Activated CD4-positive, alpha-beta T cell treated with anti-CD3 and anti-CD28 coated beads for 24 hours (primary cell): ENCODE measurements around the gene RAD51AP1.

Experiments
- DNase-seq, 2 donors: peaks; one replicate each; pipeline ENCODE4 v3.0.0-alpha.2; 2020; ENCODE audit warnings: low read depth in 2 of 2

Gene RAD51AP1

GRCh38 chr12:4591180-4591687 lies 52.5 kb downstream of the RAD51AP1 start:
- DNase-seq, result no peak

- no peak for DNase-seq
Measured at GRCh38 chr12:4595881-4596280, 57.2 kb downstream of the RAD51AP1 start.

GRCh38 chr12:4603421-4603820 lies 64.7 kb downstream of the RAD51AP1 start:
- DNase-seq, result no peak

GRCh38 chr12:4603946-4604345 lies 65.3 kb downstream of the RAD51AP1 start:
- no peak for DNase-seq

GRCh38 chr12:4604684-4605193 lies 66.0 kb downstream of the RAD51AP1 start:
- peak; percentile 72 to 74 for DNase-seq

GRCh38 chr12:4607056-4607455 lies 68.4 kb downstream of the RAD51AP1 start:
- DNase-seq, result no peak

- DNase-seq, result no peak
Measured at GRCh38 chr12:4609071-4609470, 70.4 kb downstream of the RAD51AP1 start.
